Measurements from ENCODE around the gene GBP4. TPM values are rescaled to one million over a fixed set of nuclear protein-coding genes. Genes with fewer than 3 reads are reported as not detected.
"Not testable (repeated sequence)": the region's sequence is repeated elsewhere in the genome, so short reads cannot be mapped to it uniquely, and the experiment has no call there.

Gene GBP4
- polyA plus RNA-seq, 1 of the 3 experiments (the other 2 are of a cell fraction) = 0.02 TPM

- POLR2A ChIA-PET = no interaction called here
- 11% methylated on average over 1 of the region's 1 CpG for WGBS (ENCODE audit: low lambda C conversion rate)
These were observed 22.6 kb upstream of the GBP4 start for GRCh38 chr1:89221341-89221740.

GRCh38 chr1:89219851-89220250 is 21.1 kb upstream of the GBP4 start:
- not testable (repeated sequence) for H3K36me3 ChIP-seq (replicated peaks in 1 of 2; ENCODE audit: control insufficient read depth in 1 of 2, insufficient read depth in 2 of 2, low read length in 1 of 2); H3K4me3 ChIP-seq (ENCODE audit: low read depth in 2 of 2, low read length in 1 of 2); DNase-seq; H4K20me1 ChIP-seq (ENCODE audit: insufficient read depth); H3K9me3 ChIP-seq; H3K4me1 ChIP-seq (ENCODE audit: control insufficient read depth in 1 of 2, insufficient read depth in 2 of 2, low read depth in 1 of 2, low read length in 1 of 2); H3K4me2 ChIP-seq; H2AFZ ChIP-seq (ENCODE audit: low read depth); H3K79me2 ChIP-seq (ENCODE audit: insufficient read depth); H3K27ac ChIP-seq (ENCODE audit: low read depth in 2 of 2, low read length in 1 of 2); H3K9ac ChIP-seq; H3K9me2 ChIP-seq; H3F3A ChIP-seq (replicated peaks; ENCODE audit: insufficient read depth); H3K27me3 ChIP-seq (ENCODE audit: insufficient read depth)
- POLR2A ChIA-PET = interaction anchor here (0.6 kb wide), 2 partner anchors 76 to 1801 kb away, joined by 3 read pairs; no protein-coding TSS in a partner anchor
- CTCF ChIA-PET = interaction anchor here (0.8 to 1.1 kb wide), 3 partner anchors 10 to 76 kb away, joined by 3 read pairs; no protein-coding TSS in a partner anchor

More at GRCh38 chr1:89221341-89221740, 22.6 kb upstream of the GBP4 start:
- H4K20me1 ChIP-seq (ENCODE audit: insufficient read depth) = no peaks in the 10 kb centered on the region
- H3K79me2 ChIP-seq (ENCODE audit: insufficient read depth) = no peaks in the 10 kb centered on the region
- DNase-seq = no peak
- no peaks in the 10 kb centered on the region for H3K36me3 ChIP-seq (replicated peaks in 1 of 2; ENCODE audit: control insufficient read depth in 1 of 2, insufficient read depth in 2 of 2, low read length in 1 of 2)
- H3K27ac ChIP-seq (ENCODE audit: low read depth in 2 of 2, low read length in 1 of 2) = no peak overlapping the region
- H3K9me3 ChIP-seq = no peaks in the 10 kb centered on the region; the same call in 1 of the 2 replicates
- H2AFZ ChIP-seq (ENCODE audit: low read depth) = no peak overlapping the region
- no peak overlapping the region for H3K4me3 ChIP-seq (ENCODE audit: low read depth in 2 of 2, low read length in 1 of 2)
- CTCF ChIA-PET = no interaction called here
- TF ChIP-seq SMC3 (IDR thresholded peaks at IDR 0.05; ENCODE audit: low read depth, low read length) = no peak
- no peak for TF ChIP-seq MXI1 (IDR thresholded peaks at IDR 0.05; ENCODE audit: low read depth, low read length)
- TF ChIP-seq IRF3 (IDR thresholded peaks at IDR 0.05; ENCODE audit: low read depth, low read length) = no peak
- no peak for TF ChIP-seq ELF1 (IDR thresholded peaks at IDR 0.05)
- TF ChIP-seq EP300 (IDR thresholded peaks at IDR 0.05; ENCODE audit: borderline replicate concordance in 1 of 2, low read depth in 1 of 2, low read length in 1 of 2) = no peak
- TF ChIP-seq FOXM1 (IDR thresholded peaks at IDR 0.05; ENCODE audit: low read depth) = no peak
- no peak for TF ChIP-seq RAD21 (IDR thresholded peaks at IDR 0.05; ENCODE audit: low read length)
- H3F3A ChIP-seq (replicated peaks; ENCODE audit: insufficient read depth) = no peaks in the 10 kb centered on the region
- no peak overlapping the region for H3K9ac ChIP-seq
- no peaks in the 10 kb centered on the region for H3K4me1 ChIP-seq (ENCODE audit: control insufficient read depth in 1 of 2, insufficient read depth in 2 of 2, low read depth in 1 of 2, low read length in 1 of 2)
- no peak overlapping the region for H3K4me2 ChIP-seq
- no peaks in the 10 kb centered on the region for H3K27me3 ChIP-seq (ENCODE audit: insufficient read depth)
- H3K9me2 ChIP-seq = no peaks in the 10 kb centered on the region

- POLR2A ChIA-PET, DNase-seq: not testable (repeated sequence)
These were observed 20.2 kb upstream of the GBP4 start for GRCh38 chr1:89218941-89219340.

More at GRCh38 chr1:89218941-89219340, 20.2 kb upstream of the GBP4 start:
- not testable (repeated sequence) for H3K4me3 ChIP-seq (ENCODE audit: low read depth in 2 of 2, low read length in 1 of 2); H2AFZ ChIP-seq (ENCODE audit: low read depth); H3K9ac ChIP-seq; H3K79me2 ChIP-seq (ENCODE audit: insufficient read depth); H3K27ac ChIP-seq (ENCODE audit: low read depth in 2 of 2, low read length in 1 of 2); H3F3A ChIP-seq (replicated peaks; ENCODE audit: insufficient read depth); H4K20me1 ChIP-seq (ENCODE audit: insufficient read depth); H3K4me2 ChIP-seq; H3K9me3 ChIP-seq; H3K36me3 ChIP-seq (replicated peaks in 1 of 2; ENCODE audit: control insufficient read depth in 1 of 2, insufficient read depth in 2 of 2, low read length in 1 of 2); H3K4me1 ChIP-seq (ENCODE audit: control insufficient read depth in 1 of 2, insufficient read depth in 2 of 2, low read depth in 1 of 2, low read length in 1 of 2); H3K27me3 ChIP-seq (ENCODE audit: insufficient read depth); H3K9me2 ChIP-seq
- CTCF ChIA-PET = interaction anchor here (0.6 to 0.7 kb wide), 2 partner anchors 31 to 127 kb away, joined by 3 read pairs; no protein-coding TSS in a partner anchor
- 6% methylated on average over 2 of the region's 3 CpGs for WGBS (ENCODE audit: low lambda C conversion rate)
